ENCODE results near the gene TNXB.
"Not testable (repeated sequence)": the region's sequence is repeated elsewhere in the genome, so short reads cannot be mapped to it uniquely, and the experiment has no call there.

DNA sequence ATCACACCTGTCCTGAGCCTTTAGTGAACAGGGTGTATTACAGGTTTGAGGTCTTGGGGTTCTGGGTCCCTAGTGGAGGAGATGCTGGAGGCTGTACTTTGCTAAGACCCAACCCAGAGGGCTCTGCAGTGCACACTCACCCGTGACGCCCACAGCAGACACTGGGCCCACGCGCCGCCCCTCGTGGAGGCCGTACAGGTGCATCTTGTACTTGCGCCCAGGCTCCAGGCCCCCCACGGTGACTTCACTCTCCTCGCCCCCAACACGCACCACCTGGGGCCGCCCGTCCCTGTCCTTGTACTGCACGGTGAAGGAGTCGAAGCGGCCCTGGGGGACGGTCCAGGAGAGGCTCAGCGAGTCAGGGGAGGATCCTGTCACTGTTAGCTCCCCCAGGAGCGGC lies 41.6 kb downstream of the TNXB start:
- TF ChIP-seq POLR2AphosphoS5, POLR2A, POU2F2 (IDR thresholded peaks at IDR 0.05; ENCODE audit: low read depth, low read length): not testable (repeated sequence)

All from GM12891 (cell line).